PC-3 (cell line): ENCODE results near the gene ESPN. TPM values are rescaled to one million over a fixed set of nuclear protein-coding genes. Genes with fewer than 3 reads are reported as not detected.
A peak's percentile ranks its signal among the peaks of the same experiment; 100 is the strongest.

Experiments used
- ATAC-seq: fragments of 200-7000 bp; cut with Tn5 transposase; 2 replicates; pipeline ENCODE4 v1.9.1; 2020; ENCODE audit warnings: mild to moderate bottlenecking, moderate library complexity
- BruUV-seq: library from RNA; stranded (reverse); fragments of 400-500 nt; replicated peaks from 2 replicates; lab custom pipeline; 2021; lab: Mats Ljungman, UMichigan
- CTCF ChIA-PET: fragments of 300-600 bp; sonication (Branson Sonifier 250); formaldehyde crosslinking; loops from one replicate; lab custom pipeline; 2022; ENCODE audit warnings: antibody characterized with exemption; lab: Charles Lee
- POLR2A ChIA-PET: fragments of 300-600 bp; sonication (Branson Sonifier 250); formaldehyde crosslinking; loops from one replicate; lab custom pipeline; 2022; ENCODE audit warnings: antibody characterized with exemption; ENCODE audit not compliant: unreplicated experiment; lab: Charles Lee
- DNase-seq: peaks from one replicate; pipeline ENCODE4 v3.0.0-alpha.2; 2015
- H2AFZ ChIP-seq: fragments of 300-600 bp; sonication (generic); 2 replicates; pipeline ENCODE4 v1.6.0; 2016; ENCODE audit warnings: antibody characterized with exemption, low read length
- H3F3A ChIP-seq: fragments of 300-600 bp; sonication (generic); one replicate; pipeline ENCODE4 v1.6.0; 2017; ENCODE audit warnings: antibody characterized with exemption, low read length, control low read depth, mild to moderate bottlenecking; ENCODE audit not compliant: unreplicated experiment
- H3K27ac ChIP-seq: fragments of 300-600 bp; sonication (generic); 2 replicates; pipeline ENCODE4 v1.5.1; 2016; ENCODE audit warnings: mild to moderate bottlenecking, low read length
- H3K27me3 ChIP-seq: fragments of 300-600 bp; sonication (generic); 2 replicates; pipeline ENCODE4 v1.6.1; 2016; ENCODE audit warnings: low read length, mixed read lengths
- H3K36me3 ChIP-seq: fragments of 300-600 bp; sonication (generic); 2 replicates; pipeline ENCODE4 v1.6.1; 2016; ENCODE audit warnings: low read depth, mixed run types, low read length, mixed read lengths
- H3K4me1 ChIP-seq: fragments of 300-600 bp; sonication (generic); 2 replicates; pipeline ENCODE4 v1.5.1; 2016; ENCODE audit warnings: low read length; ENCODE audit not compliant: insufficient read depth
- H3K4me2 ChIP-seq: fragments of 300-600 bp; sonication (generic); 2 replicates; pipeline ENCODE4 v1.6.0; 2016; ENCODE audit warnings: low read length
- H3K4me3 ChIP-seq: fragments of 300-600 bp; sonication (generic); 2 replicates; pipeline ENCODE4 v1.5.1; 2016; ENCODE audit warnings: mild to moderate bottlenecking, low read length, mixed read lengths
- H3K79me2 ChIP-seq: fragments of 300-600 bp; sonication (generic); 2 replicates; pipeline ENCODE4 v1.6.1; 2017; ENCODE audit warnings: low read length, mixed read lengths
- H3K9ac ChIP-seq: fragments of 300-600 bp; sonication (generic); 2 replicates; pipeline ENCODE4 v1.6.0; 2016; ENCODE audit warnings: mild to moderate bottlenecking, low read length
- H3K9me2 ChIP-seq: fragments of 300-600 bp; sonication (generic); replicated peaks from 2 replicates; pipeline ENCODE4 v1.6.1; 2016; ENCODE audit warnings: mixed run types, low read length, mixed read lengths
- H3K9me3 ChIP-seq: fragments of 300-600 bp; sonication (generic); 2 replicates; pipeline ENCODE4 v1.6.1; 2016; ENCODE audit warnings: low read length, mixed read lengths
- H4K20me1 ChIP-seq: fragments of 300-600 bp; sonication (generic); 2 replicates; pipeline ENCODE4 v1.6.1; 2016; ENCODE audit warnings: low read length, mixed read lengths
- CTCF ChIP-seq: fragments of 300-600 bp; sonication (generic); conservative IDR thresholded peaks from 2 replicates; pipeline ENCODE4 v1.5.1; 2017; ENCODE audit warnings: antibody characterized with exemption, low read depth, mild to moderate bottlenecking, low read length
- EZH2 ChIP-seq: fragments of 300-600 bp; sonication (generic); IDR thresholded peaks from one replicate; pipeline ENCODE4 v1.6.1; 2017; ENCODE audit warnings: antibody characterized with exemption, mild to moderate bottlenecking, low read length; ENCODE audit not compliant: unreplicated experiment
- EZH2phosphoT487 ChIP-seq: fragments of 300-600 bp; sonication (generic); IDR thresholded peaks from 2 replicates; pipeline ENCODE4 v1.6.1; 2018; ENCODE audit warnings: mild to moderate bottlenecking, antibody characterized with exemption, low read length, borderline replicate concordance
- intact Hi-C: fragments of 100-400 bp; cut with micrococcal nuclease; formaldehyde crosslinking; loops from 2 replicates; pipeline ENCODE4 v1.9.0; 2023
- total RNA-seq: library from RNA; depleted of rRNA; stranded (reverse); fragments of >200 nt; gene quantifications from 2 replicates; pipeline ENCODE4 v1.2.3, GENCODE V29; 2014

Gene ESPN
- total RNA-seq, 1 experiment from 2014 or later = 11.1 TPM

DNA sequence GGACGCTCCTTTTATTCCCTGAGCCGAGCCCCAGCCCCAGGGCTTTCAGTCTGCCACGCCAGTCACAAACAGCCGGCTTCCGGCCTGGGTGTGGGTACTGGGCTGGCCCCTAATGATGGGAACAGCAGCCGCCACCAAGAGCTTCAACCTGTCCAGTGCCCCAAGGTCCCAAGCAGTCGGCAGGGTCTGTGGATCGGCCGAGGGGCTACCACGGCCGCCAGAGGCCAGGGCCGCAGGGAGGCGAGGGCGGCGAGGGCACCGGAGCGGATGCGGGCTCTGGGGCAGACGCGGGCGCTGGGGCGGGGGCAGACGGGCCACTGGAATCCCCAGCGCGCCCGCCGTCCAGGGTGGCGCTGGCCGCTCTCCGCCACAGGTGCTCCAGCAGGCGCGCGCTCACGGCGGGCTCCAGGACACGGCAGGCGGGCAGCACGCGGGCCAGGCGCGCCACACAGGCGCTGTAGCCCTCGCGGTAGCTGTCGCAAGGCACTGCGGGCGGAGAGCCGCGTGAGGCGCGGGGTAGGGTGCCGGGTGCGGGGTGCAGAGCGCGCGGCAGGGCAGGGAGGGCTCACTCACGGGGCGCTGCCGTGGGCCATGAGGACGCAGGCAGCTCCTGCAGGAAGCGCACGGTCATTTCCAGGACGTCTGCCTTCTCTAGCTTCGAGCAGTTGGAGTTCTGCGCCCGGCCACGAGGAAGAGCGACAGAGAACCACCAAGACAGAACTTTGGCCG is 5.7 kb upstream of the ESPN start:
- H3K9me2 ChIP-seq = no peaks in the 10 kb centered on the region
- H3K4me3 ChIP-seq = peak overlapping the region; percentile 73
- CTCF ChIA-PET = interaction anchor here (2.0 kb wide), 1 partner anchor 19 kb away, joined by 9 read pairs; no protein-coding TSS in a partner anchor
- intact Hi-C loops = no loop called here
- BruUV-seq = no TSS peak
- H2AFZ ChIP-seq = peak overlapping the region; percentile 75; the same call in 1 of the 2 replicates
- no peaks in the 10 kb centered on the region for H3F3A ChIP-seq
- H3K9me3 ChIP-seq = no peaks in the 10 kb centered on the region
- no peak for TF ChIP-seq EZH2phosphoT487
- TF ChIP-seq EZH2 = no peak
- 0 out of 2 replicates have a peak, but pooled peaks cover 6% of the 10 kb centered on the region for H4K20me1 ChIP-seq
- POLR2A ChIA-PET = no interaction called here
- DNase-seq (peak; percentile 40), ATAC-seq (no peak)
- peak overlapping the region; percentile 87 for H3K4me2 ChIP-seq
- H3K4me1 ChIP-seq = peaks cover 62% of the 10 kb centered on the region
- no peaks in the 10 kb centered on the region; the same call in 1 of the 2 replicates for H3K79me2 ChIP-seq
- no peaks in the 10 kb centered on the region for H3K36me3 ChIP-seq
- H3K9ac ChIP-seq = peak overlapping the region; percentile 53
- no peak overlapping the region for H3K27ac ChIP-seq
- no peaks in the 10 kb centered on the region for H3K27me3 ChIP-seq

- POLR2A ChIA-PET = no interaction called here
- TF ChIP-seq EZH2phosphoT487 (no peak), CTCF (no peak)
- no peak overlapping the region for H3K27ac ChIP-seq
These were observed 5.2 kb upstream of the ESPN start for GRCh38 chr1:6419397-6419803.

GRCh38 chr1:6419804-6420453 is 4.6 kb upstream of the ESPN start, which contains the start of gene HES2:
TSS of gene HES2 (minus strand) at chr1:6419919. CDS start at chr1:6419820, 99 bp downstream.
- Histone ChIP-seq H2AFZ (peak within 1 kb of the TSS; percentile 75), H3F3A (no peaks in the 10 kb centered on the region), H3K27me3 (no peaks in the 10 kb centered on the region), H3K9ac (peak within 1 kb of the TSS; percentile 53), H3K27ac (no peak within 1 kb of the TSS), H3K79me2 (no peaks in the 10 kb centered on the region; the same call in 1 of the 2 replicates), H3K9me2 (no peaks in the 10 kb centered on the region), H3K9me3 (no peaks in the 10 kb centered on the region), H3K4me3 (peak within 1 kb of the TSS; percentile 73), H3K4me1 (peaks cover 59% of the 10 kb centered on the region), H3K36me3 (no peaks in the 10 kb centered on the region), H4K20me1 (0 out of 2 replicates have a peak, but pooled peaks cover 6% of the 10 kb centered on the region), H3K4me2 (peak within 1 kb of the TSS; percentile 87)
- ATAC-seq (peak; percentile 36), DNase-seq (peak; percentile 77)
- ChIA-PET POLR2A (no interaction called here), CTCF (interaction anchor here (2.0 kb wide), 1 partner anchor 18 kb away, joined by 9 read pairs; no protein-coding TSS in a partner anchor)
- TF ChIP-seq EZH2 (no peak), CTCF (no peak), EZH2phosphoT487 (no peak)
- BruUV-seq = TSS peak; percentile 48
- intact Hi-C loops = no loop called here

More at GRCh38 chr1:6419397-6419803, 5.2 kb upstream of the ESPN start:
- peak overlapping the region; percentile 53 for H3K9ac ChIP-seq
- H3K4me1 ChIP-seq = peaks cover 64% of the 10 kb centered on the region
- BruUV-seq = no TSS peak
- no peaks in the 10 kb centered on the region; the same call in 1 of the 2 replicates for H3K79me2 ChIP-seq
- H3K4me2 ChIP-seq = peak overlapping the region; percentile 87
- no peaks in the 10 kb centered on the region for H3K36me3 ChIP-seq
- intact Hi-C loops = no loop called here
- peak overlapping the region; percentile 73 for H3K4me3 ChIP-seq
- H3K9me2 ChIP-seq = no peaks in the 10 kb centered on the region
- CTCF ChIA-PET = interaction anchor here (2.0 kb wide), 1 partner anchor 18 kb away, joined by 9 read pairs; no protein-coding TSS in a partner anchor
- H3K27me3 ChIP-seq = no peaks in the 10 kb centered on the region
- H3F3A ChIP-seq = no peaks in the 10 kb centered on the region
- ATAC-seq (peak; percentile 10), DNase-seq (no peak)
- H3K9me3 ChIP-seq = no peaks in the 10 kb centered on the region
- 0 out of 2 replicates have a peak, but pooled peaks cover 6% of the 10 kb centered on the region for H4K20me1 ChIP-seq
- peak overlapping the region; percentile 75; the same call in 1 of the 2 replicates for H2AFZ ChIP-seq
